HG02884 (cell line): ENCODE results near the gene TMEM242.

ENCODE experiments used
- ATAC-seq: cut with Tn5 transposase; IDR thresholded peaks from one replicate; pipeline ENCODE4 v1.9.1; 2021; ENCODE audit warnings: mild to moderate bottlenecking, moderate library complexity; ENCODE audit not compliant: unreplicated experiment

TMEM242 gene

DNA sequence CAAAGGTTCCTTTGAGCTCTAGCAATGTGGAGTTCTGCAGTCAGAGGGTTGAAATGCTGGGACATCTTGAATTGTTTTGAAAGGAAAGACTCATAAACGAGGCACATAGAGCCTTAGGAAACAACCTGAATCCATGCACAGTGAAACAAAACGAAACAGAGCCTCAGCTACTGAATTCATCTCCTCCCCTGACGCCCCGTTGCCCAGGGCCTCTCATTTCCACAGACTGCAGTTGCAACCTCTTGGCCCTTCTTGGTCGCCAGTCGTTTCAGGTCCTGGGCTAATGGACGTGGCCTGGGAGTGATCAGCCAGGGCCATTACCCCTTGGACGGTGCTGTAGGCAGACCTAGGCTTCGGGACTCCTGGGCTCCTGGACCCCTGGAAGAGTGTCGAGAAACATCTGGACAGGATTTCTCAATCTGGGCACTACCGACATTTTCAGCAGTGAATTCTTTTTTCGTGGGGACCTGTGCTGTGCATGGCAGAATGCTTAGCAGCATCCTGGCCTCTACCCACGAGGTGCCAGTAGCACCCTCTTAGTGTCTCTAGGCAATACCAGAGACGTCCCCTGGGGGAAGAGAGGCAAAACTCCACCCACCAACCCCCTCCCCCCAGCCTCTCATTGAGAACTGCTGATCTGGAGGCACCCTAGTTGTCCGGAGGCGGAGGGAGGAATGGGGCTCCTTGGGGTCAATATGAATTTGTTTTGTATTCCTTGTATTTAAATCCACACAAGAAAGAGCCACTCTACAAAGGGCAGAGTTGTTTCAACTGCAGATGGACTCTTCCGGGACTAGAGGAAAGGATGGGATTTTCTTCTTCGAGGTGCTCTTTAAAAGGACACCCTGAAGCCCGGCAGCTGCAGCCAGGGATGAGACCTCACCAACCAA is 50.2 kb downstream of the TMEM242 start:
- no peak for ATAC-seq

DNA sequence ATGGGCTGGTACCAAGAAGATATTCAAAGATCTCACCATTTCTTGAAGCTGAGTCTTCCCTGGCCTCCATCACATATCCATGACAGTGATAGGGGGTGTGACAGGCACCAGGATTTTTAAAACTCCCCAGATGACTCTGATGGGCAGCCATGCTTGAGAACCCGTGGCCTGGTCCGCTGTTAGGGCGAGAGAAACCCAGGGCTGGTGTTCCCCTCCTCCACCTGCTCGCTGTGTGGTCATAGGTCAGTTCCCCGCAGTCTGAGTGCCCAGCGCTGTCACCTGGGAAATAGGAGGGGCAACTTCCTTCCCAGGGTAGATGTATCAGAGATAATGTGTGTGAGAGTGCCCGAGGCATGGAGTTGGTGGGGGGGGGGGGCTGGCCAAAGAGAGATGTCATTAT is 50.9 kb downstream of the TMEM242 start:
- ATAC-seq, result no peak

- no peak for ATAC-seq
Measured at GRCh38 chr6:157271911-157272310, 51.4 kb downstream of the TMEM242 start.

- no peak for ATAC-seq
Measured at GRCh38 chr6:157271441-157271840, 51.9 kb downstream of the TMEM242 start.

DNA sequence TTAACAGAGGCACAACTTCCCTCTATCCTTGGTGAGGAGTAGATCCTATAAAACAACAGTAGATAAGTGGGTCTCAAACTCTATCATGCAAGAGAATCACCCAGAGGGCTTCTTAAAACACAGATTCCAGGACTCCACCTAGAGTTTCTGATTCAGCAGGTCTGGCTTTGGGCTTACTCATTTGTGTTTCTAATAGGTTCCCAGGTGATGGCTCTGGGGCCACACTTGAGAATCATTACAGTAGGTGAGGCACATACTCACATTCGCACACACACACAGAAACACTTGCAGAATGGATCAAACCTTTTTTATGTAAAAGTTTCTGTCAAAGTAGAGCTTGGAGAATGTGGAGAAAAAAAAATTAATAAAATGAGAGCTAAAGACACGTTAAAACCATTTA is 52.4 kb downstream of the TMEM242 start:
- ATAC-seq, result no peak

DNA sequence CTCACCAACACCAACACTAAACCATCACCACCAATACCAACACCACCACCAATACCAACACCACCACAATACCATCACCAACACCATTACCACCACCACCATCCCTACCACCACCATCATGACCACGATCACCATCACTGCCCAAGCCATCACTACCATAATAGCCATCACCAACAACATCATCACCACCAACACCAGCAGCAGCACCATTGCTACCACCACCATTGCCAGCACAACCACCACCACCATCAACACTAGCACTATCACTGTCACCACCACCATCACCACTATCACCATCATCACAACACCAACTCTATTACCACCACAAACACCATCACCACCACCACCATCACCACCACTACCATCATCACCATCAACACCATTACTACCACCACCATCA is 53.0 kb downstream of the TMEM242 start:
- ATAC-seq, result no peak

DNA sequence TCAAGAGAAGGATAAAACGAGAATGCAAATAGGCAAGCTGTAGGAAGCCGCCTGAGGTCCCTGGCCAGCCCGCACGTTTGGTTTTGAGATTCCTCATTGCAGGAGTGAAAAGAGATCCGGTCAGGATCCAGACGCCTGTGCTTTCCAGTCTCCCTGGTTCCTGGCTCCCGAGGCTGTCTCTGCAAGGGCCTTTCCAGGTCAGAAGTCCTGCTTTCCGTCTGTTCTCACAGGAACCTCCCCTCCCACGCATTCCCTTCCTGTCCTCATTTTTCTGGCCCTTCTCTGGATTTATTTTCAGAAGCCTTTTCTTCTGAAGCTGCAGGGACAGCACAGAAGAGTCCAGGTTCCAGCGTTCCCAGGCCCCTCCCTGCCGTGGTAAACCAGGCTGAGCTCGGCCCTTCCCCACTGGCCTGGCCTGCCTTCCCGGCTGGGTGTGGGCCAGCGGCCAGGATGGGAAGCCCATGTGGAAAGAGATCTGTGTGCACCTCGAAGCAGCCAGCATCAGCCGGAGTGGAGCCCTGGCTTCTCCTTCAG is 54.0 kb downstream of the TMEM242 start:
- no peak for ATAC-seq

GRCh38 chr6:157268835-157269234 is 54.5 kb downstream of the TMEM242 start:
- no peak for ATAC-seq

DNA sequence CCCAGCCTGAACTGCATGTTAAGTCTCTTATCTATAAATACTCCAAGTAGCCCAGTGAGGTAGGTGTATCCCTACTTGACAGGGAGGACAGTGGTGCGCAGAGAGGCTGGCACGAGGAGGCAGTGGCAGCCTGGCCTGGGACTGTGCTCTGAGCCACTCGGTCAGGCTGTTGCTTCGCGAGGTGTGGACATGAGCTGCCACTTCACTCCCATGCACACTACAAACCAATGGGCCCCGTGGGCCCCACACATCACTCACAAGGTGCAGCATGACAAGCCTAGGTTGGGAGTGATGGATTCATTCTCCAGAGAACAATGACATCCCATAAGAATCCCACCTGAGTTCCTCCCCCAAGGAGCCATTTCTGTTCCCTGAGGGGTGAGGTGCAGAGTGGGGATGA is 54.9 kb downstream of the TMEM242 start:
- no peak for ATAC-seq

DNA sequence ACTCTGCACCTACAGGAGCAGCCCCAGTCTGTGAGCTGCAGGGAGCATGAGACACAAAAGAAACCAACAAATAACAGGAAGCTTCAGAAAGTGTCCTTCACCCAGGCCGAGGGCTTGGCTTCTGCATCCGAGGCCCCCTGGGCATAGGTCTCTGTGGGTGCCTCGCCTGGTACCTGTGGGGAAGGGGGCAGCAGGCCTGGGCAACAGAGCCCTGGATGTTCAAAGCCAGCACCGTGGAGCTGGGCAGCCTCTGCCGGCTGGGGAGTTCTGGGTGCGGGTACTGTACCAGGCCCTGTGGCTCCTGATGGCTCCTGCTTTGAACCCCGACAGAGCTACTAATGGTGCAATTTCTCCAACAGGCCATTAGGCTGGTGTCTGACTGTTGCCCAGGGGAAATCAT is 55.7 kb downstream of the TMEM242 start:
- ATAC-seq, result no peak

DNA sequence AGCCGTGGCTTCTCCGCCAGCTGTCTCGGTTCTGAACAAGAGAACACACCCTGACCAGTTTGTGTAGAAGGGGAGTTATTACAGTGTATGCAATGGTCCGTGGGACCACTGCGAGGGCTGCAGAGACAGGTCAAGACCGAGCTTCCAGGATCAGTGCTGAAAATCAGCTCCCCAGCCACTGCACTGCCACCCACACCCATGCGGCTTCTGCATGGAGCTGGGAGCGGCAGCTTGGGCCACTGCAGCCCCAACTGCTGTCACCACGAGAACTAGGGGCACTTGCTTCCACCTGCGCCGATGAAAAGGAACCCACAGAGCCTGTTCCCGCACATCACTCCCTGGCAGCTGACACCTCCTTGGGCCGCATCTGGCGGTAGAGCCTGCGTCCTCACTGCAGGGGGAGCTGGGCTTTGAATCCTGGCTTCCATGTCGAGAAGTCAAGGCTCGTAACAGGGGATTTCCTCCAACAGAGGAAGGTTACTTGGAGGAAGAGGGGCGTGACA is 56.2 kb downstream of the TMEM242 start:
- no peak for ATAC-seq

DNA sequence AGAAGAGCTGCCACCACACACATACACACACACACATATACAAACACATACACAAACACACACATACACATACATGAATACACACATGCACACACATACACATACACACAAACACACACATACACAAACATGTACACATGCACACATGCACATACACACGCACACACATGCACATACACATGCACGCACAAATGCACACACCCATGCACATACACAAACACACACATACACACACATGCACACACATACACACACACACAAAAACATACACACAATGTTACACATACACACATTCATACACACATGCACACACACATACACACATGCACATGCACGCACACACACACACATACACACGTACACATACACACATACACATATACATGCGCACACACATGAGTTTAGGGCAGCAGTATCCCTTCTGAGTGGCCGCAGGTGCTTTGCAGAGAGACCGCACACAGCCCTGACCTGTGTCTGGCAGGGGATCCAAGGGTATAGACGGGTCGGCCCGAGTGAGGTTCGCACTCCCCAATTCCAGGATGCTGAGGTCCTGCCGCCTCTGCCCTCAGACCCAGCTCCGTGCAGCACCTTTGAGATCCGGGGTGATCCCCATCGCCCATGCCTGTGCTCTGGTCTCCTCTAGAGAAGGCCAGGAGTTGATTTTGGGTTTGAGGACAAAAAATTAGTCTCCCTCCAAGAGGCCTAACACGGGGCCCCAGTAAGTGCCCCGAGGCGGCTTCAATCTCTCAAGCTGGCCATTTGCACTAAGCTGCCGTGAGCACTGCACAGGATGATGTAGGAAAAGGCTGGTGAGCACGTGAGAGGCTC is 56.8 kb downstream of the TMEM242 start:
- no peak for ATAC-seq

GRCh38 chr6:157265635-157266034 is 57.7 kb downstream of the TMEM242 start:
- ATAC-seq, result no peak

GRCh38 chr6:157265186-157265585 is 58.1 kb downstream of the TMEM242 start:
- no peak for ATAC-seq

- ATAC-seq, result no peak
Measured at GRCh38 chr6:157264701-157265100, 58.6 kb downstream of the TMEM242 start.

GRCh38 chr6:157263881-157264397 is 59.4 kb downstream of the TMEM242 start:
- no peak for ATAC-seq

DNA sequence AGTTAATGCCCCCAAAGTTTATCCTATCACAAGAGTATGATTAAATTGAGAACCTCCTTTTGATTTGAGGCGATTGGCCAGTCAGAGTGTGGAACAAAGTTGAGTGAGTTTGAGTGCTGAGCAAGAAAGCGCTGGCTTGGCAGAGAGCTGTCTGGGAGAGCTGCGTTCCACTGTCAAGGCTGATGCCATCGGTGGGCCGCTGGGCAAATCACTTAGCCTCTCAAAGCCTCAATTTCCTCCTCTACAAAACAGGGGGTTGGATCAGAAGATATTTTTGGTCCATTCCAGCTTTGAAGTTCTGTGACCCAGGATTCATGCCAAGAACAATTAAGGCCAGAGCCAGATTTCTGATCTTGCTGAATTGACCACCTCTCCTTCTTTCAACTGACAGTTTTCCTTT is 60.2 kb downstream of the TMEM242 start:
- ATAC-seq, result no peak

DNA sequence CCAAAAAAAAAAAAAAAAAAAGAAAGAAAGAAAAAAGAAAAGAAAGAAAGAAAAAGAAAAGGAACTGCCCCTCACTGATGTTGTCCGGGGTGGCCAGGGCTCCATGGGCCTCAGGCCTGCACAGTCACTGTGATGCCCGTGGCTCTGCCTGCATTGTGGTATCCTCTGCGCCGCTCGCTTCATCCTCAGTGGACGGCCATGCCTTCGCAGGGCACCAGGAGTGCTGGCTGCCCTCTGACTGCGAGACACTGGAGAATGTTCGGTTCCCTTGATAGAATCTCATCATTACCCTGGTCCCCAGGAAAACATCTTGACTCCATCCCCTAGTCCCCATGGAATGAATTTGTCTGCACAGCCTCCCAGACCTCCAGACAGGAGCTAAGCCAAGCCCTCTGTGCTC is 61.7 kb downstream of the TMEM242 start:
- no peak for ATAC-seq

DNA sequence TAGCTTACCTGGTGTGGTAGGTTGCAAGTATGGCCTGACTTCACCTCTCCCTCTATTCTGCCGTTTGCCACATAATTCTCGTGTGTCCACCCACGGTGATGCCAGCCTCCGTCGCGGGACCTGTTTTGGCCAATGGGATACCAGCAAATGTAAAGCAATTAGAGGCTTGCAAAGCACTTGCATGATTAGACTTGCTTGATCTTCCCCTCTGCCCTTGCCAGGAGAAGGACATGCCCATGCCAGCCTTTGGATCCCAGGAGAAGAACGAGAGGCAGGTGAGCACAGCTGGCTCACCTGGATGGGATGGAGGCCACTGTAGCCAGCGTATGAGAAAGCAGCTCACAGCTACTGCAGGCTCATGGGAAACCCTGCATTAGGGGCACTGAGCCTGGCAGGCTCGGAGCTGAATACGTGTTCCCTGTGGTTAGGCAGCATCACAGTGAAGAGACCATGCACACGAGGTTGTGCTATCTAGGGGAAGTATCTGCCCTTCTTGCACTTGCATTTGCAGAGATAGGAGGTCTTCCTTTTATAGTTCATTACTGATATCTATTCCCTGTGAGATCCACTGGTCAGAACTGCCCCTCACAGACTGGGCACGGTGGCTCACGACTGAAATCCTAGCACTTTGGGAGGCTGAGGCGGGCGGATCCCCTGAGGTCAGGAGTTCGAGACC is 62.4 kb downstream of the TMEM242 start:
- ATAC-seq, result no peak

DNA sequence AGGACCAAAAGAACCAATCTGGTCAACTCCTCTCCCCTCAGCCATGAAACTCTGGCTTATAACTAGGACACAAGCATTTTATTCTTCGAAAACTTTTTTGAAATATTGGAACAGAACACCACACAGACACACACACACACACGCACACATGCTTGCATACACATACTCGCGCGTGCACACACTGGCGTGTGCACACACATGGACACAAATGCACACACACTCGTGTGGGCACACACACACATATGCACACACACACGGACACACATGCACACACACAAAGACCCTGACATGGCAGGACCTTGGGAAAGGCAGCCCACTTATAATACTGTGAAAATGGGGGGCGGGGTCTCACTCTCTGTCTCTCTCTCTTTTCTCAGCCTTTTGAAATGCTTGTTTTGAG is 63.9 kb downstream of the TMEM242 start:
- ATAC-seq, result no peak

- no peak for ATAC-seq
Measured at GRCh38 chr6:157258878-157259277, 64.4 kb downstream of the TMEM242 start.
